ENCODE measurements around the gene FBP1.

The FBP1 gene

GRCh38 chr9:94643741-94644140 lies 4.4 kb upstream of the FBP1 start:
- Histone ChIP-seq H3K27ac (ENCODE audit: low read depth, low read length) (no peak overlapping the region), H3K9me3 (ENCODE audit: control insufficient read depth in 5 of 5, low read length in 5 of 5) (no peaks in the 10 kb centered on the region), H3K4me3 (ENCODE audit: low read depth in 1 of 5, low read length in 5 of 5) (no peak overlapping the region), H3K4me1 (ENCODE audit: control insufficient read depth in 5 of 5, insufficient read depth in 5 of 5, low read length in 5 of 5) (peaks cover 0 to 20% (median 14%) of the 10 kb centered on the region in 5 donors), H3K36me3 (ENCODE audit: control insufficient read depth in 5 of 5, insufficient read depth in 5 of 5, low read length in 5 of 5) (no peaks in the 10 kb centered on the region), H3K9ac (ENCODE audit: low read length in 5 of 5) (no peak overlapping the region), H3K27me3 (ENCODE audit: control insufficient read depth in 5 of 5, insufficient read depth in 4 of 5, low read length in 5 of 5) (peaks cover 0 to 6% (median 0%) of the 10 kb centered on the region in 5 donors)

- Histone ChIP-seq H3K27me3 (ENCODE audit: control insufficient read depth in 5 of 5, insufficient read depth in 4 of 5, low read length in 5 of 5) (peaks cover 0 to 5% (median 0%) of the 10 kb centered on the region in 5 donors), H3K9me3 (ENCODE audit: control insufficient read depth in 5 of 5, low read length in 5 of 5) (no peaks in the 10 kb centered on the region), H3K9ac (ENCODE audit: low read length in 5 of 5) (no peak overlapping the region), H3K4me3 (ENCODE audit: low read depth in 1 of 5, low read length in 5 of 5) (no peak overlapping the region), H3K36me3 (ENCODE audit: control insufficient read depth in 5 of 5, insufficient read depth in 5 of 5, low read length in 5 of 5) (no peaks in the 10 kb centered on the region), H3K27ac (ENCODE audit: low read depth, low read length) (no peak overlapping the region), H3K4me1 (ENCODE audit: control insufficient read depth in 5 of 5, insufficient read depth in 5 of 5, low read length in 5 of 5) (peaks cover 0 to 19% (median 15%) of the 10 kb centered on the region in 5 donors)
Measured at GRCh38 chr9:94643176-94643575, 3.9 kb upstream of the FBP1 start.

- no peak overlapping the region for H3K27ac ChIP-seq (ENCODE audit: low read depth, low read length)
- peaks cover 0 to 5% (median 0%) of the 10 kb centered on the region in 5 donors for H3K27me3 ChIP-seq (ENCODE audit: control insufficient read depth in 5 of 5, insufficient read depth in 4 of 5, low read length in 5 of 5)
- H3K9me3 ChIP-seq (ENCODE audit: control insufficient read depth in 5 of 5, low read length in 5 of 5): no peaks in the 10 kb centered on the region
- H3K9ac ChIP-seq (ENCODE audit: low read length in 5 of 5): no peak overlapping the region
- peaks cover 0 to 19% (median 15%) of the 10 kb centered on the region in 5 donors for H3K4me1 ChIP-seq (ENCODE audit: control insufficient read depth in 5 of 5, insufficient read depth in 5 of 5, low read length in 5 of 5)
- H3K36me3 ChIP-seq (ENCODE audit: control insufficient read depth in 5 of 5, insufficient read depth in 5 of 5, low read length in 5 of 5): no peaks in the 10 kb centered on the region
- no peak overlapping the region for H3K4me3 ChIP-seq (ENCODE audit: low read depth in 1 of 5, low read length in 5 of 5)
Measured at GRCh38 chr9:94642501-94642900, 3.2 kb upstream of the FBP1 start.

- no peak overlapping the region for H3K27ac ChIP-seq (ENCODE audit: low read depth, low read length)
- H3K27me3 ChIP-seq (ENCODE audit: control insufficient read depth in 5 of 5, insufficient read depth in 4 of 5, low read length in 5 of 5): no peaks in the 10 kb centered on the region
- H3K36me3 ChIP-seq (ENCODE audit: control insufficient read depth in 5 of 5, insufficient read depth in 5 of 5, low read length in 5 of 5): no peaks in the 10 kb centered on the region
- H3K9me3 ChIP-seq (ENCODE audit: control insufficient read depth in 5 of 5, low read length in 5 of 5): no peaks in the 10 kb centered on the region
- H3K4me3 ChIP-seq (ENCODE audit: low read depth in 1 of 5, low read length in 5 of 5): peak overlapping the region; percentile 63 to 89 (median 72)
- H3K4me1 ChIP-seq (ENCODE audit: control insufficient read depth in 5 of 5, insufficient read depth in 5 of 5, low read length in 5 of 5): peaks cover 0 to 19% (median 15%) of the 10 kb centered on the region in 5 donors
- H3K9ac ChIP-seq (ENCODE audit: low read length in 5 of 5): peak overlapping the region in 3 of 5 donors; percentile 58 to 79 (median 75)
Measured at GRCh38 chr9:94639999-94640376, 670 bp upstream of the FBP1 start.

- Histone ChIP-seq H3K27me3 (ENCODE audit: control insufficient read depth in 5 of 5, insufficient read depth in 4 of 5, low read length in 5 of 5) (no peaks in the 10 kb centered on the region), H3K36me3 (ENCODE audit: control insufficient read depth in 5 of 5, insufficient read depth in 5 of 5, low read length in 5 of 5) (no peaks in the 10 kb centered on the region), H3K4me1 (ENCODE audit: control insufficient read depth in 5 of 5, insufficient read depth in 5 of 5, low read length in 5 of 5) (peaks cover 0 to 19% (median 15%) of the 10 kb centered on the region in 5 donors), H3K27ac (ENCODE audit: low read depth, low read length) (no peak overlapping the region), H3K9ac (ENCODE audit: low read length in 5 of 5) (peak overlapping the region in 4 of 5 donors; percentile 21 to 79 (median 68)), H3K9me3 (ENCODE audit: control insufficient read depth in 5 of 5, low read length in 5 of 5) (no peaks in the 10 kb centered on the region), H3K4me3 (ENCODE audit: low read depth in 1 of 5, low read length in 5 of 5) (peak overlapping the region in 4 of 5 donors; percentile 70 to 89 (median 76))
Measured at GRCh38 chr9:94638335-94639060, 820 bp downstream of the FBP1 start.

- H3K4me3 ChIP-seq (ENCODE audit: low read depth in 1 of 5, low read length in 5 of 5): no peak overlapping the region
- H3K9ac ChIP-seq (ENCODE audit: low read length in 5 of 5): no peak overlapping the region
- no peaks in the 10 kb centered on the region for H3K9me3 ChIP-seq (ENCODE audit: control insufficient read depth in 5 of 5, low read length in 5 of 5)
- no peaks in the 10 kb centered on the region for H3K27me3 ChIP-seq (ENCODE audit: control insufficient read depth in 5 of 5, insufficient read depth in 4 of 5, low read length in 5 of 5)
- no peaks in the 10 kb centered on the region for H3K36me3 ChIP-seq (ENCODE audit: control insufficient read depth in 5 of 5, insufficient read depth in 5 of 5, low read length in 5 of 5)
- H3K4me1 ChIP-seq (ENCODE audit: control insufficient read depth in 5 of 5, insufficient read depth in 5 of 5, low read length in 5 of 5): peaks cover 2 to 16% (median 12%) of the 10 kb centered on the region in 5 donors
- no peak overlapping the region for H3K27ac ChIP-seq (ENCODE audit: low read depth, low read length)
Measured at GRCh38 chr9:94632737-94633136, 6.6 kb downstream of the FBP1 start.

GRCh38 chr9:94631599-94631998 lies 7.7 kb downstream of the FBP1 start:
- Histone ChIP-seq H3K27me3 (ENCODE audit: control insufficient read depth in 5 of 5, insufficient read depth in 4 of 5, low read length in 5 of 5) (no peaks in the 10 kb centered on the region), H3K4me3 (ENCODE audit: low read depth in 1 of 5, low read length in 5 of 5) (no peak overlapping the region), H3K36me3 (ENCODE audit: control insufficient read depth in 5 of 5, insufficient read depth in 5 of 5, low read length in 5 of 5) (no peaks in the 10 kb centered on the region), H3K27ac (ENCODE audit: low read depth, low read length) (no peak overlapping the region), H3K9me3 (ENCODE audit: control insufficient read depth in 5 of 5, low read length in 5 of 5) (no peaks in the 10 kb centered on the region), H3K4me1 (ENCODE audit: control insufficient read depth in 5 of 5, insufficient read depth in 5 of 5, low read length in 5 of 5) (peaks cover 2 to 16% (median 12%) of the 10 kb centered on the region in 5 donors), H3K9ac (ENCODE audit: low read length in 5 of 5) (no peak overlapping the region)

- Histone ChIP-seq H3K9me3 (ENCODE audit: control insufficient read depth in 5 of 5, low read length in 5 of 5) (no peaks in the 10 kb centered on the region), H3K36me3 (ENCODE audit: control insufficient read depth in 5 of 5, insufficient read depth in 5 of 5, low read length in 5 of 5) (no peaks in the 10 kb centered on the region), H3K9ac (ENCODE audit: low read length in 5 of 5) (peak overlapping the region in 1 of 5 donors; percentile 20), H3K4me1 (ENCODE audit: control insufficient read depth in 5 of 5, insufficient read depth in 5 of 5, low read length in 5 of 5) (peaks cover 2 to 16% (median 12%) of the 10 kb centered on the region in 5 donors), H3K4me3 (ENCODE audit: low read depth in 1 of 5, low read length in 5 of 5) (no peak overlapping the region), H3K27ac (ENCODE audit: low read depth, low read length) (no peak overlapping the region), H3K27me3 (ENCODE audit: control insufficient read depth in 5 of 5, insufficient read depth in 4 of 5, low read length in 5 of 5) (no peaks in the 10 kb centered on the region)
Measured at GRCh38 chr9:94630833-94631232, 8.5 kb downstream of the FBP1 start.

- Histone ChIP-seq H3K9ac (ENCODE audit: low read length in 5 of 5) (no peak overlapping the region), H3K27me3 (ENCODE audit: control insufficient read depth in 5 of 5, insufficient read depth in 4 of 5, low read length in 5 of 5) (no peaks in the 10 kb centered on the region), H3K4me3 (ENCODE audit: low read depth in 1 of 5, low read length in 5 of 5) (no peak overlapping the region), H3K27ac (ENCODE audit: low read depth, low read length) (no peak overlapping the region), H3K36me3 (ENCODE audit: control insufficient read depth in 5 of 5, insufficient read depth in 5 of 5, low read length in 5 of 5) (no peaks in the 10 kb centered on the region), H3K4me1 (ENCODE audit: control insufficient read depth in 5 of 5, insufficient read depth in 5 of 5, low read length in 5 of 5) (peaks cover 2 to 16% (median 12%) of the 10 kb centered on the region in 5 donors), H3K9me3 (ENCODE audit: control insufficient read depth in 5 of 5, low read length in 5 of 5) (no peaks in the 10 kb centered on the region)
Measured at GRCh38 chr9:94630281-94630680, 9.0 kb downstream of the FBP1 start.

- Histone ChIP-seq H3K4me1 (ENCODE audit: control insufficient read depth in 5 of 5, insufficient read depth in 5 of 5, low read length in 5 of 5) (peaks cover 2 to 16% (median 12%) of the 10 kb centered on the region in 5 donors), H3K27ac (ENCODE audit: low read depth, low read length) (no peak overlapping the region), H3K27me3 (ENCODE audit: control insufficient read depth in 5 of 5, insufficient read depth in 4 of 5, low read length in 5 of 5) (no peaks in the 10 kb centered on the region), H3K9me3 (ENCODE audit: control insufficient read depth in 5 of 5, low read length in 5 of 5) (no peaks in the 10 kb centered on the region), H3K36me3 (ENCODE audit: control insufficient read depth in 5 of 5, insufficient read depth in 5 of 5, low read length in 5 of 5) (no peaks in the 10 kb centered on the region), H3K9ac (ENCODE audit: low read length in 5 of 5) (peak overlapping the region in 1 of 5 donors; percentile 20), H3K4me3 (ENCODE audit: low read depth in 1 of 5, low read length in 5 of 5) (no peak overlapping the region)
Measured at GRCh38 chr9:94627287-94627686, 12.0 kb downstream of the FBP1 start.
